ENCODE results near the gene ZNF775.

ZNF775 gene

GRCh38 chr7:150428671-150429451 is 49.7 kb downstream of the ZNF775 start:
- peak in 1 of 2 experiments; percentile 10 for DNase-seq (ENCODE audit: low read depth in 1 of 2, low spot score in 1 of 2)
- no peak for TF ChIP-seq JUND (IDR thresholded peaks at IDR 0.05; ENCODE audit: low read depth)
- in situ Hi-C loops (cut with HindIII; ENCODE audit: low pct_unique_long_range_greater_than_20kb, low sequenced_read_pairs), result no loop called here

GRCh38 chr7:150429699-150430098 is 50.6 kb downstream of the ZNF775 start:
- DNase-seq (ENCODE audit: low read depth in 1 of 2, low spot score in 1 of 2), result no peak
- in situ Hi-C loops (cut with HindIII; ENCODE audit: low pct_unique_long_range_greater_than_20kb, low sequenced_read_pairs), result no loop called here
- no peak for TF ChIP-seq JUND (IDR thresholded peaks at IDR 0.05; ENCODE audit: low read depth)

GRCh38 chr7:150430465-150431085 is 51.4 kb downstream of the ZNF775 start:
- DNase-seq (ENCODE audit: low read depth in 1 of 2, low spot score in 1 of 2), result no peak
- TF ChIP-seq JUND (IDR thresholded peaks at IDR 0.05; ENCODE audit: low read depth), result no peak
- in situ Hi-C loops (cut with HindIII; ENCODE audit: low pct_unique_long_range_greater_than_20kb, low sequenced_read_pairs), result no loop called here

GRCh38 chr7:150431839-150432658 is 52.9 kb downstream of the ZNF775 start:
- TF ChIP-seq JUND (IDR thresholded peaks at IDR 0.05; ENCODE audit: low read depth), result no peak
- in situ Hi-C loops (cut with HindIII; ENCODE audit: low pct_unique_long_range_greater_than_20kb, low sequenced_read_pairs), result no loop called here
- DNase-seq (ENCODE audit: low read depth in 1 of 2, low spot score in 1 of 2), result no peak

- in situ Hi-C loops (cut with HindIII; ENCODE audit: low pct_unique_long_range_greater_than_20kb, low sequenced_read_pairs), result no loop called here
- TF ChIP-seq JUND (IDR thresholded peaks at IDR 0.05; ENCODE audit: low read depth), result no peak
- DNase-seq (ENCODE audit: low read depth in 1 of 2, low spot score in 1 of 2), result no peak
Observed at GRCh38 chr7:150432915-150433892, 54.1 kb downstream of the ZNF775 start.

GRCh38 chr7:150434240-150434639 is 55.1 kb downstream of the ZNF775 start:
- in situ Hi-C loops (cut with HindIII; ENCODE audit: low pct_unique_long_range_greater_than_20kb, low sequenced_read_pairs), result no loop called here
- no peak for DNase-seq (ENCODE audit: low read depth in 1 of 2, low spot score in 1 of 2)
- TF ChIP-seq JUND (IDR thresholded peaks at IDR 0.05; ENCODE audit: low read depth), result no peak

- TF ChIP-seq JUND (IDR thresholded peaks at IDR 0.05; ENCODE audit: low read depth), result no peak
- in situ Hi-C loops (cut with HindIII; ENCODE audit: low pct_unique_long_range_greater_than_20kb, low sequenced_read_pairs), result no loop called here
- DNase-seq (ENCODE audit: low read depth in 1 of 2, low spot score in 1 of 2), result no peak
Observed at GRCh38 chr7:150435047-150435389, 55.9 kb downstream of the ZNF775 start.

GRCh38 chr7:150435390-150436073 is 56.4 kb downstream of the ZNF775 start:
- DNase-seq (ENCODE audit: low read depth in 1 of 2, low spot score in 1 of 2), result no peak

GRCh38 chr7:150439967-150440366 is 60.8 kb downstream of the ZNF775 start:
- no peak for DNase-seq (ENCODE audit: low read depth in 1 of 2, low spot score in 1 of 2)
- in situ Hi-C loops (cut with HindIII; ENCODE audit: low pct_unique_long_range_greater_than_20kb, low sequenced_read_pairs), result no loop called here
- TF ChIP-seq JUND (IDR thresholded peaks at IDR 0.05; ENCODE audit: low read depth), result no peak

More at GRCh38 chr7:150435390-150436073, 56.4 kb downstream of the ZNF775 start:
- in situ Hi-C loops (cut with HindIII; ENCODE audit: low pct_unique_long_range_greater_than_20kb, low sequenced_read_pairs), result no loop called here
- no peak for TF ChIP-seq JUND (IDR thresholded peaks at IDR 0.05; ENCODE audit: low read depth)

GRCh38 chr7:150441524-150441923 is 62.4 kb downstream of the ZNF775 start:
- DNase-seq (ENCODE audit: low read depth in 1 of 2, low spot score in 1 of 2), result no peak
- in situ Hi-C loops (cut with HindIII; ENCODE audit: low pct_unique_long_range_greater_than_20kb, low sequenced_read_pairs), result no loop called here
- no peak for TF ChIP-seq JUND (IDR thresholded peaks at IDR 0.05; ENCODE audit: low read depth)

GRCh38 chr7:150442811-150443210 is 63.7 kb downstream of the ZNF775 start:
- no peak for TF ChIP-seq JUND (IDR thresholded peaks at IDR 0.05; ENCODE audit: low read depth)
- in situ Hi-C loops (cut with HindIII; ENCODE audit: low pct_unique_long_range_greater_than_20kb, low sequenced_read_pairs), result no loop called here

More at GRCh38 chr7:150442811-150443210, 63.7 kb downstream of the ZNF775 start:
- DNase-seq (ENCODE audit: low read depth in 1 of 2, low spot score in 1 of 2), result no peak

All from T47D (cell line).